Type B pancreatic cell (in vitro differentiated cells): ENCODE data around the gene THAP4. TPM values are rescaled to one million over a fixed set of nuclear protein-coding genes. Genes with fewer than 3 reads are reported as not detected.
"Not testable (repeated sequence)": the region's sequence is repeated elsewhere in the genome, so short reads cannot be mapped to it uniquely, and the experiment has no call there.

Source experiments
- DNase-seq: peaks from one replicate; pipeline ENCODE4 v3.0.0; 2021; ENCODE audit warnings: mixed read lengths; ENCODE audit not compliant: unreplicated experiment; ENCODE audit errors: extremely low spot score
- H3K27ac Mint-ChIP-seq: 2 replicates; pipeline ENCODE4 v1.8.0; 2021; ENCODE audit warnings: mild to moderate bottlenecking, mixed read lengths
- H3K27me3 Mint-ChIP-seq: 2 replicates; pipeline ENCODE4 v1.8.0; 2021; ENCODE audit warnings: mixed read lengths
- H3K36me3 Mint-ChIP-seq: 2 replicates; pipeline ENCODE4 v1.8.0; 2021; ENCODE audit warnings: mixed read lengths
- H3K4me1 Mint-ChIP-seq: one replicate; pipeline ENCODE4 v1.8.0; 2021; ENCODE audit warnings: mixed read lengths; ENCODE audit not compliant: unreplicated experiment
- H3K4me3 Mint-ChIP-seq: 2 replicates; pipeline ENCODE4 v1.8.0; 2021; ENCODE audit warnings: mild to moderate bottlenecking, mixed read lengths
- H3K9me3 Mint-ChIP-seq: 2 replicates; pipeline ENCODE4 v1.8.0; 2021; ENCODE audit warnings: mixed read lengths
- CTCF ChIP-seq: fragments of 200-600 bp; sonication (generic); conservative IDR thresholded peaks from 2 replicates; pipeline ENCODE4 v1.5.0; 2021; ENCODE audit warnings: antibody characterized with exemption, mild to moderate bottlenecking
- total RNA-seq: library from RNA; stranded (reverse); gene quantifications from 2 replicates; pipeline ENCODE4 v1.2.1, GENCODE V29; 2021; ENCODE audit warnings: low replicate concordance

The THAP4 gene
- total RNA-seq, 1 donor from 2014 or later: 51.3 TPM

DNA sequence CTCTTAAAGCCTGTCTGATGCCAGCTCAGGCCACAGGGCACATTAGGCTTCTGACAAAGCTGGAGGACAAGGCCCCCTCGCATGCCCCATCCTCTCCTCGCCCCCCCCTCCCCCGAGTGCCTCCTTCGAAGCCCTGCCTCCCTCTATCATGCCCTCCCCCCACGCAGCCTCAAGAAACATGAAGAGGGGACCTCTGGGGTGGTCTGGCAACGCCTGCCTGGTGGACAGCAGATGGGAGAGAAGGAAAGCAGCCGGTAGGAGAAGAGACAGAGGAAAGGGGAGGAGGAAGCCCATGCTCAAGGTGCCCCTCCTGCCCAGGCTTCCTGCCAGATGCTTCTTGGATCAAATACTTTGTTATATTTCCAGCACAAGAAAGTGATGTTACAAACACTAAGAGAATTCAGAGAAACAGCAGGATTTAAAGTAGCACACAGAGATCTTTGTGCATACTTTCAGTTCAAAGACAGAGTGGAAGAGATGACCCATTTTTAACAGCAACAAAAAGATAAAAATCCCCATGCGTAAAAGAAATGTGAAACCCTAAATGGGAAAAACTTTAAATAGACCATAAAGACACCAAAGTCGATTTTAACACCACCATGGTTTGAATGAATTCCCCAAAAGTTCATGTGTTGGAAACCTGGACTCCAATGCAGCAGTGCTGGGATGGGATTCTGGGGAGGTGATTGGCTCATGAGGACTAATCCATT lies 59.4 kb downstream of the THAP4 start:
- Mint-ChIP-seq H3K4me3 (peak overlapping the region; percentile 6), H3K27me3 (no peaks in the 10 kb centered on the region), H3K4me1 (peaks cover 12% of the 10 kb centered on the region), H3K9me3 (peaks cover 9% of the 10 kb centered on the region), H3K36me3 (peaks cover 33% of the 10 kb centered on the region), H3K27ac (no peak overlapping the region)
- DNase-seq: no peak
- no peak for TF ChIP-seq CTCF

DNA sequence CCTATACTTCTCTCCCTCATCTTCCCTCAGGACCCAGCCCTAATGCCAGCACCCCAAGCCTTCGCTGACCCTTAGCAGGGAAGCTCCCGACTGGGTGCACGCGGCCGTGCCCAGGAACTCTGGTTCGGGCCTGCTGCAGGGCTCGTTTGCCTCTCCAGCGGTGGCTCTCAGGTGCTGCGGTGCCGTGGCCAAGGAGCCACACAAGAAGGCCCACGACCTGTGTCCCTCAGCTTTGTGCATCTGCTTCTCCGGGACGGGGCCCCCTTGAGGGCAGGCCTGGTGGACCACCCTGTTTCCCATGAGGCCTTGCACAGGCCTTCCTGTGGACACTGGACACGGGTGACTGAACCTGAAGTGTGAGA lies 60.7 kb downstream of the THAP4 start:
- Mint-ChIP-seq H3K4me3 (no peak overlapping the region), H3K4me1 (peaks cover 12% of the 10 kb centered on the region), H3K27me3 (no peaks in the 10 kb centered on the region), H3K36me3 (peaks cover 23% of the 10 kb centered on the region), H3K9me3 (no peaks in the 10 kb centered on the region), H3K27ac (no peak overlapping the region)
- DNase-seq: no peak
- TF ChIP-seq CTCF: no peak

DNA sequence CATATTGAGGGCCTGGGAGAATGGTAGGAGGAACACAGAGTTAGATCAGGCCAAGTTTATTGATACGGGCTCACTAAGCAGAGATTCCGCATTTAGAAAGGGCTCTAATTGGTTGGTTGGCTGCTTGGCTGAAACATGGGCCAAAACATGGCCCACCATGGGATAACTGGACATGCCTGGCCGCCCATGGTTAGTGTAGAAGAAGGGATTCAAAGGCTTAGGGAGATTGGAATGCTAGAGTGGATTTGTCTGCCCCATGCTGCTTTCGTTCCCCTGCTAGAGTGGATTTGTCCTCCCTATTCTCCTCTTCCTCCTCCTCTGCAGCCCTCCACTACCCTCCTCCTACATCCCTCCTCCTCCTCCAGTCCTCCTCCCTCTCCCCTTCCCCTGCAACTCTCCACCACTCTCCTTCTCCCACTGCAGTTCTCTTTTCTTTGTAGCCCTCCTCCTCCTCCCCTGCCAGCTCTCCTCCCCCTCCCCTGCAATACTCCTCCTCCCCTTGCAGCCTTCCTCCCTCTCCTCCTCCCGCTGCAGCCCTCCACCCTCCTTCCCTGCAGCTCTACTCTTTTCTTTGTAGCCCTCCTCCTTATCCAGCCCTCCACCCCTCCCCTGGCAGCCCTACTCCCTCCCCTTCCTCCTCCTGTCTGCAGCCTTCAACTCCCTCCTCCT lies 61.2 kb downstream of the THAP4 start:
- H3K4me1 Mint-ChIP-seq: peaks cover 12% of the 10 kb centered on the region
- H3K27me3 Mint-ChIP-seq: no peaks in the 10 kb centered on the region
- no peak overlapping the region for H3K4me3 Mint-ChIP-seq
- no peaks in the 10 kb centered on the region for H3K9me3 Mint-ChIP-seq
- no peak for TF ChIP-seq CTCF
- no peak for DNase-seq
- peaks cover 23% of the 10 kb centered on the region for H3K36me3 Mint-ChIP-seq
- peak overlapping the region; percentile 31 for H3K27ac Mint-ChIP-seq

DNA sequence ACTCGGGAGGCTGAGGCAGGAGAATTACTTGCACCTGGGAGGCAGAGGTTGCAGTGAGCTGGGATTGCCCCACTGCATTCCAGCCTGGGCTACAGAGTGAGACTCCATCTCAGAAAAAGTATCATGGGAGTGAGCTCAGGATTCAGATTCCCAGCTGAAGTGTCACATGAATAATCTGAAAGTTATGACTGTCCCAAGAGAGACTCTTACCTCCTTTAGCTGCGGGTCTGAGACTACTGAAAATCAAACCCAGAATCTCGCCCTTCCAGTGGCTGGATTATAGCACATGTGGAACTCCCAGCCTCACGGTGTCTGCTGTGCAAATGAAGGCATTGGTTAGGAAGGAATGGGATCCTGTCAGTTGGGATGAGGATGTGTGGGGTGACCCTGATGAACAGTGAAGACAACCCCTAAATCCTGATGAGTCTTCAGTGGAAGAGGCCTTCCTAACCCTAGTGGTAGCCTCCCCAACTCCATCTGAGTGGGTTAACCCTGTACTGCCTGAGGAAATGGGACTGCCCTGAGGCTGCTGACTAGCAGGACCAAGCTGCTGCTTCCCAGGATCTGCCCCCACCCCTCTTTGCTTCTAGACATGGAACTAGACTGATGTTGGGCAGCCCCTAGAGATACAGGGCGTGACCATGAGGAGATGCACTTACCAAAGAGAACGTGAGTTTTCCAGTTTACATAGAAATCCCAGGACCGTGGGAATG lies 61.9 kb downstream of the THAP4 start:
- Mint-ChIP-seq H3K9me3 (no peaks in the 10 kb centered on the region), H3K36me3 (peaks cover 20% of the 10 kb centered on the region), H3K27me3 (no peaks in the 10 kb centered on the region), H3K4me3 (no peak overlapping the region), H3K4me1 (peaks cover 12% of the 10 kb centered on the region), H3K27ac (peak overlapping the region; percentile 31)
- TF ChIP-seq CTCF: no peak
- no peak for DNase-seq

DNA sequence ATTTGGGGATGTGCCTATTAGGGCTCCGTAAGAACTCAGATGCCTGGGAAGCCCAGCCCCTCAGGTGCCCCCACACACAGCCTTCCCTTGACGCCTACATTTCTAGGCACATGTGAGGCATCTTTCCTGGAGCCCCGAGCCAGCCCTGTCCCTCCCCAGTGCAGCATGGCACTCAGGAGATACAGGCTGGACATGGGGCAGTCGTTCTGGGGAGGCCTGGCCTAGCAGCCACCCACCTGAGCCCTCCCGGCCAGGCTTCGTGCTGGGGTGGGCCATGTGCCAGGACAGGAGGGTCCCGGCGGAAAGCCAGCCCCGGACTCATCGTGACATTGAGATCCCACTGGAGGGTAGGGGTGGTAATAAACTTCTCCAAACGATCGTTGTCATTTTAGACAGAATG lies 63.2 kb downstream of the THAP4 start:
- Mint-ChIP-seq H3K9me3 (no peaks in the 10 kb centered on the region), H3K27ac (no peak overlapping the region), H3K36me3 (peaks cover 22% of the 10 kb centered on the region), H3K4me3 (no peak overlapping the region), H3K4me1 (peaks cover 13% of the 10 kb centered on the region), H3K27me3 (peaks cover 6% of the 10 kb centered on the region)
- TF ChIP-seq CTCF: no peak
- no peak for DNase-seq

- H3K9me3 Mint-ChIP-seq, H3K4me3 Mint-ChIP-seq, H3K27ac Mint-ChIP-seq, DNase-seq, H3K27me3 Mint-ChIP-seq: not testable (repeated sequence)
- Mint-ChIP-seq H3K4me1 (peaks cover 16% of the 10 kb centered on the region), H3K36me3 (peaks cover 18% of the 10 kb centered on the region)
Observed at GRCh38 chr2:241572915-241573651, 63.9 kb downstream of the THAP4 start.
